ENCODE results near the gene ACO1.

GRCh38 chr9:32403567-32404260, 19.3 kb downstream of the ACO1 start:
- TF ChIP-seq CTCF (IDR thresholded peaks at IDR 0.05) (no peak), POLR2A (IDR thresholded peaks at IDR 0.05) (no peak)
